Large intestine (tissue), 3 donors: ENCODE measurements around the gene RYR1. TPM values are rescaled to one million over a fixed set of nuclear protein-coding genes. Genes with fewer than 3 reads are reported as not detected.

Experiments used
- DNase-seq, 2 donors: peaks; one replicate each; pipeline versions ENCODE4 v3.0.0 to v3.0.0-alpha.2; 2013
- H3K27ac ChIP-seq: one replicate; pipeline ENCODE4 v1.5.1; 2013; ENCODE audit warnings: low read length
- H3K27me3 ChIP-seq: 2 replicates; pipeline ENCODE4 v1.6.1; 2013; ENCODE audit warnings: low read length; ENCODE audit not compliant: control insufficient read depth, insufficient read depth
- H3K36me3 ChIP-seq: 2 replicates; pipeline ENCODE4 v1.6.1; 2013; ENCODE audit warnings: low read length; ENCODE audit not compliant: control insufficient read depth, insufficient read depth
- H3K4me1 ChIP-seq: one replicate; pipeline ENCODE4 v1.6.1; 2013; ENCODE audit warnings: low read length; ENCODE audit not compliant: control insufficient read depth, insufficient read depth
- H3K4me3 ChIP-seq: one replicate; pipeline ENCODE4 v1.5.1; 2013; ENCODE audit warnings: low read length
- H3K9me3 ChIP-seq: one replicate; pipeline ENCODE4 v1.6.1; 2013; ENCODE audit warnings: mild to moderate bottlenecking, low read depth, low read length, moderate library complexity; ENCODE audit not compliant: control insufficient read depth
- WGBS: methylation state at CpG from one replicate; pipeline ENCODE4 v1.1.5; 2013; ENCODE audit warnings: low lambda C conversion rate; ENCODE audit not compliant: insufficient coverage; 5-methylcytosine and 5-hydroxymethylcytosine counted together
- polyA plus RNA-seq: library from polyadenylated mRNA; unstranded; fragments of 120-200 nt; gene quantifications from one replicate; pipeline ENCODE4 v1.2.1, GENCODE V29; 2013

The RYR1 gene
- polyA plus RNA-seq, 1 donor: 2.9 TPM

- H3K4me3 ChIP-seq: no peak overlapping the region
- H3K4me1 ChIP-seq: no peaks in the 10 kb centered on the region
- H3K36me3 ChIP-seq: no peaks in the 10 kb centered on the region
- no peaks in the 10 kb centered on the region for H3K9me3 ChIP-seq
- no peak for DNase-seq
- no peak overlapping the region for H3K27ac ChIP-seq
- no peaks in the 10 kb centered on the region for H3K27me3 ChIP-seq
- no CpG with 5 or more reads among the region's 9 CpGs for WGBS
Measured at GRCh38 chr19:38442736-38443135, 9.2 kb downstream of the RYR1 start.

- Histone ChIP-seq H3K27me3 (no peaks in the 10 kb centered on the region), H3K27ac (no peak overlapping the region), H3K36me3 (no peaks in the 10 kb centered on the region), H3K4me3 (no peak overlapping the region), H3K9me3 (no peaks in the 10 kb centered on the region), H3K4me1 (no peaks in the 10 kb centered on the region)
- no peak for DNase-seq
- no CpG with 5 or more reads among the region's 15 CpGs for WGBS
Measured at GRCh38 chr19:38443458-38443999, 10.0 kb downstream of the RYR1 start.

GRCh38 chr19:38444026-38444425, 10.5 kb downstream of the RYR1 start:
- 90% methylated on average over 2 of the region's 7 CpGs for WGBS
- H3K9me3 ChIP-seq: no peaks in the 10 kb centered on the region
- no peaks in the 10 kb centered on the region for H3K27me3 ChIP-seq
- no peaks in the 10 kb centered on the region for H3K36me3 ChIP-seq
- no peaks in the 10 kb centered on the region for H3K4me1 ChIP-seq
- no peak for DNase-seq
- no peak overlapping the region for H3K4me3 ChIP-seq
- H3K27ac ChIP-seq: no peak overlapping the region

GRCh38 chr19:38445362-38445761, 11.9 kb downstream of the RYR1 start:
- Histone ChIP-seq H3K36me3 (no peaks in the 10 kb centered on the region), H3K27ac (no peak overlapping the region), H3K27me3 (no peaks in the 10 kb centered on the region), H3K9me3 (no peaks in the 10 kb centered on the region), H3K4me1 (no peaks in the 10 kb centered on the region), H3K4me3 (no peak overlapping the region)
- WGBS: no CpG with 5 or more reads among the region's 7 CpGs
- no peak for DNase-seq

GRCh38 chr19:38448225-38448624, 14.7 kb downstream of the RYR1 start:
- Histone ChIP-seq H3K4me1 (no peaks in the 10 kb centered on the region), H3K36me3 (no peaks in the 10 kb centered on the region), H3K27me3 (no peaks in the 10 kb centered on the region), H3K27ac (no peak overlapping the region), H3K4me3 (no peak overlapping the region), H3K9me3 (peaks cover 4% of the 10 kb centered on the region)
- DNase-seq: no peak
- WGBS: no CpG with 5 or more reads among the region's 9 CpGs

- 60% methylated on average over 1 of the region's 5 CpGs for WGBS
- peaks cover 4% of the 10 kb centered on the region for H3K9me3 ChIP-seq
- no peak overlapping the region for H3K27ac ChIP-seq
- no peaks in the 10 kb centered on the region for H3K36me3 ChIP-seq
- no peaks in the 10 kb centered on the region for H3K4me1 ChIP-seq
- no peaks in the 10 kb centered on the region for H3K27me3 ChIP-seq
- no peak for DNase-seq
- H3K4me3 ChIP-seq: no peak overlapping the region
Measured at GRCh38 chr19:38449518-38449917, 16.0 kb downstream of the RYR1 start.

GRCh38 chr19:38451036-38451435, 17.5 kb downstream of the RYR1 start:
- no peaks in the 10 kb centered on the region for H3K36me3 ChIP-seq
- no peak for DNase-seq
- no peak overlapping the region for H3K4me3 ChIP-seq
- WGBS: 67% methylated on average over 1 of the region's 8 CpGs
- no peaks in the 10 kb centered on the region for H3K4me1 ChIP-seq
- no peaks in the 10 kb centered on the region for H3K27me3 ChIP-seq
- H3K27ac ChIP-seq: no peak overlapping the region
- H3K9me3 ChIP-seq: peaks cover 4% of the 10 kb centered on the region

- Histone ChIP-seq H3K27me3 (no peaks in the 10 kb centered on the region), H3K4me1 (no peaks in the 10 kb centered on the region), H3K4me3 (no peak overlapping the region), H3K9me3 (peaks cover 4% of the 10 kb centered on the region), H3K36me3 (no peaks in the 10 kb centered on the region), H3K27ac (no peak overlapping the region)
- WGBS: no CpG with 5 or more reads among the region's 9 CpGs
- no peak for DNase-seq
Measured at GRCh38 chr19:38451629-38452028, 18.1 kb downstream of the RYR1 start.

GRCh38 chr19:38452430-38453366, 19.2 kb downstream of the RYR1 start:
- H3K9me3 ChIP-seq: peaks cover 4% of the 10 kb centered on the region
- WGBS: no CpG with 5 or more reads among the region's 45 CpGs

GRCh38 chr19:38453596-38453995, 20.1 kb downstream of the RYR1 start:
- Histone ChIP-seq H3K27me3 (no peaks in the 10 kb centered on the region), H3K36me3 (no peaks in the 10 kb centered on the region), H3K4me1 (no peaks in the 10 kb centered on the region), H3K4me3 (no peak overlapping the region), H3K9me3 (peaks cover 4% of the 10 kb centered on the region), H3K27ac (no peak overlapping the region)
- WGBS: no CpG with 5 or more reads among the region's 3 CpGs
- DNase-seq: no peak

More at GRCh38 chr19:38452430-38453366, 19.2 kb downstream of the RYR1 start:
- H3K4me1 ChIP-seq: no peaks in the 10 kb centered on the region
- H3K27ac ChIP-seq: no peak overlapping the region
- no peaks in the 10 kb centered on the region for H3K27me3 ChIP-seq
- DNase-seq: no peak
- no peaks in the 10 kb centered on the region for H3K36me3 ChIP-seq
- no peak overlapping the region for H3K4me3 ChIP-seq
